Measurements from ENCODE around the gene MYLK. TPM values are rescaled to one million over a fixed set of nuclear protein-coding genes. Genes with fewer than 3 reads are reported as not detected.
A peak's percentile ranks its signal among the peaks of the same experiment; 100 is the strongest.

The MYLK gene
- total RNA-seq, 4 donors from 2014 or later = 32.0 to 81.2 (median 61.5) TPM

GRCh38 chr3:123682781-123683504 is 201.2 kb downstream of the MYLK start:
- Histone ChIP-seq H3K4me3 (no peak overlapping the region), H3K36me3 (no peaks in the 10 kb centered on the region), H3K27ac (peak overlapping the region in 1 of 4 donors; percentile 42), H3K9me3 (no peaks in the 10 kb centered on the region), H3K27me3 (no peaks in the 10 kb centered on the region), H3K4me1 (peaks cover 0 to 49% (median 4%) of the 10 kb centered on the region in 4 donors)
- no peak for TF ChIP-seq POLR2A (IDR thresholded peaks at IDR 0.05)
- TF ChIP-seq, protein P1, sequence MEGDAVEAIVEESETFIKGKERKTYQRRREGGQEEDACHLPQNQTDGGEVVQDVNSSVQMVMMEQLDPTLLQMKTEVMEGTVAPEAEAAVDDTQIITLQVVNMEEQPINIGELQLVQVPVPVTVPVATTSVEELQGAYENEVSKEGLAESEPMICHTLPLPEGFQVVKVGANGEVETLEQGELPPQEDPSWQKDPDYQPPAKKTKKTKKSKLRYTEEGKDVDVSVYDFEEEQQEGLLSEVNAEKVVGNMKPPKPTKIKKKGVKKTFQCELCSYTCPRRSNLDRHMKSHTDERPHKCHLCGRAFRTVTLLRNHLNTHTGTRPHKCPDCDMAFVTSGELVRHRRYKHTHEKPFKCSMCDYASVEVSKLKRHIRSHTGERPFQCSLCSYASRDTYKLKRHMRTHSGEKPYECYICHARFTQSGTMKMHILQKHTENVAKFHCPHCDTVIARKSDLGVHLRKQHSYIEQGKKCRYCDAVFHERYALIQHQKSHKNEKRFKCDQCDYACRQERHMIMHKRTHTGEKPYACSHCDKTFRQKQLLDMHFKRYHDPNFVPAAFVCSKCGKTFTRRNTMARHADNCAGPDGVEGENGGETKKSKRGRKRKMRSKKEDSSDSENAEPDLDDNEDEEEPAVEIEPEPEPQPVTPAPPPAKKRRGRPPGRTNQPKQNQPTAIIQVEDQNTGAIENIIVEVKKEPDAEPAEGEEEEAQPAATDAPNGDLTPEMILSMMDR (IDR thresholded peaks at IDR 0.05) = no peak
- no peak for TF ChIP-seq EP300 (IDR thresholded peaks at IDR 0.05)
- no peak for DNase-seq (ENCODE audit: low spot score in 2 of 2)
- WGBS, 2 donors = 77 to 82% methylated on average over 7 to 10 of the region's 10 CpGs

- H3K4me1 ChIP-seq = peaks cover 0 to 49% (median 4%) of the 10 kb centered on the region in 4 donors
Measured at GRCh38 chr3:123682302-123682701, 201.8 kb downstream of the MYLK start.

DNA sequence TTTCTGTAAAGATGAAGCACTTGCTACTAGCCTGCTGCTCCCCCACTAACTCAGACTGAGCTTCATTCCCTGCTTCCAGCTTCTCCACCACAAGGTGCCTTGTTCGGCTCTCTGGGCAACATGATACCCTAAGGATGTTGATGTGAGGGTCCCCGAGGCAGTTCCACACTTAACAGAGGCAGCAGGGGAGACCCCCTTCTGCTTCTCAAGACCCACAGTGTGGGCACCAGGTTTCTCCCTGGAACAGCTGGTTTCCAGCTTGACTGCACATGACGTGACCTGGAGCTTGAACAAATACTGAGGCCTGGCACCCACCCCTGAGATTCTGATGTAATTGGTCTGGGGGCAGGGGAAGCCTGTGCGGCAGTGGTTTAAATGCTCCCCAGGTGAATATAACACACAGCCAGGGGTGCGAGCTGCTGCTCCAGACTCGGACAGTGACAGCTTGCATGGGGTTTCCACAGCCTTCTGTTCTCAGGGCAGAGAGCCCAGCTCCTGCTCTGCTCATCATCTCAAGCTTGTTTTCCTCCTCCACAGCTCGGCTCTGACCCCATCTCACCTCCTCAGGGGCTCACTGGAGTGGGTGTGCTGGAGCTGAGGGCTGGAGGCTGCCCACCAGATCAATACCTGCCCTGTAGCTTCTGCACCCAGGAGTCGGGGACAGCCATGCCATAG is 204.3 kb downstream of the MYLK start:
- no peak for DNase-seq (ENCODE audit: low spot score in 2 of 2)
- Histone ChIP-seq H3K4me1 (peaks cover 0 to 39% (median 0%) of the 10 kb centered on the region in 4 donors), H3K27me3 (no peaks in the 10 kb centered on the region), H3K36me3 (no peaks in the 10 kb centered on the region), H3K4me3 (no peak overlapping the region), H3K27ac (no peak overlapping the region), H3K9me3 (no peaks in the 10 kb centered on the region)
- TF ChIP-seq EP300 (IDR thresholded peaks at IDR 0.05) (no peak), POLR2A (IDR thresholded peaks at IDR 0.05) (no peak)
- TF ChIP-seq, protein P1 (IDR thresholded peaks at IDR 0.05) = no peak
- WGBS, 2 donors = 59 to 75% methylated on average over 8 of the region's 8 CpGs

More at GRCh38 chr3:123682302-123682701, 201.8 kb downstream of the MYLK start:
- H3K36me3 ChIP-seq = no peaks in the 10 kb centered on the region
- no peaks in the 10 kb centered on the region for H3K9me3 ChIP-seq
- H3K27me3 ChIP-seq = no peaks in the 10 kb centered on the region
- DNase-seq (ENCODE audit: low spot score in 2 of 2) = no peak
- no peak overlapping the region for H3K4me3 ChIP-seq
- TF ChIP-seq POLR2A (IDR thresholded peaks at IDR 0.05) (no peak), EP300 (IDR thresholded peaks at IDR 0.05) (no peak)
- TF ChIP-seq, protein P1 (IDR thresholded peaks at IDR 0.05) = no peak
- H3K27ac ChIP-seq = no peak overlapping the region
- WGBS, 2 donors = 83 to 86% methylated on average over 6 of the region's 6 CpGs

GRCh38 chr3:123678108-123678511 is 206.0 kb downstream of the MYLK start:
- DNase-seq (ENCODE audit: low spot score in 2 of 2) = no peak
- Histone ChIP-seq H3K27me3 (no peaks in the 10 kb centered on the region), H3K36me3 (no peaks in the 10 kb centered on the region), H3K27ac (no peak overlapping the region), H3K4me3 (no peak overlapping the region), H3K9me3 (no peaks in the 10 kb centered on the region), H3K4me1 (peaks cover 0 to 27% (median 0%) of the 10 kb centered on the region in 4 donors)
- 49 to 50% methylated on average over 8 of the region's 8 CpGs for WGBS, 2 donors
- TF ChIP-seq, protein P1 (IDR thresholded peaks at IDR 0.05) = no peak
- peak in 1 of 2 donors; percentile 35 for TF ChIP-seq EP300 (IDR thresholded peaks at IDR 0.05)
- no peak for TF ChIP-seq POLR2A (IDR thresholded peaks at IDR 0.05)

Data from tibial nerve (tissue), 4 donors.